ENCODE measurements around the gene ROR2.
"Not testable (repeated sequence)": the region's sequence is repeated elsewhere in the genome, so short reads cannot be mapped to it uniquely, and the experiment has no call there.

ROR2 gene

GRCh38 chr9:91625331-91625730, 324.7 kb downstream of the ROR2 start:
- DNase-seq (ENCODE audit: low spot score), result no peak

- DNase-seq (ENCODE audit: low spot score), result no peak
Measured at GRCh38 chr9:91623004-91623403, 327.0 kb downstream of the ROR2 start.

GRCh38 chr9:91622121-91622520, 327.9 kb downstream of the ROR2 start:
- not testable (repeated sequence) for DNase-seq (ENCODE audit: low spot score)

- not testable (repeated sequence) for DNase-seq (ENCODE audit: low spot score)
Measured at GRCh38 chr9:91614044-91614443, 336.0 kb downstream of the ROR2 start.

- DNase-seq (ENCODE audit: low spot score), result no peak
Measured at GRCh38 chr9:91611582-91611981, 338.4 kb downstream of the ROR2 start.

- DNase-seq (ENCODE audit: low spot score), result no peak
Measured at GRCh38 chr9:91606255-91606995, 343.6 kb downstream of the ROR2 start.

- DNase-seq (ENCODE audit: low spot score), result no peak
Measured at GRCh38 chr9:91604451-91605179, 345.4 kb downstream of the ROR2 start.

GRCh38 chr9:91603932-91604331, 346.1 kb downstream of the ROR2 start:
- DNase-seq (ENCODE audit: low spot score), result no peak

- no peak for DNase-seq (ENCODE audit: low spot score)
Measured at GRCh38 chr9:91599564-91599963, 350.5 kb downstream of the ROR2 start.

GRCh38 chr9:91591627-91592026, 358.4 kb downstream of the ROR2 start:
- DNase-seq (ENCODE audit: low spot score), result no peak

GRCh38 chr9:91589101-91589553, 360.9 kb downstream of the ROR2 start:
- no peak for DNase-seq (ENCODE audit: low spot score)

GRCh38 chr9:91586282-91586681, 363.7 kb downstream of the ROR2 start:
- DNase-seq (ENCODE audit: low spot score), result no peak

- DNase-seq (ENCODE audit: low spot score), result no peak
Measured at GRCh38 chr9:91583966-91584365, 366.1 kb downstream of the ROR2 start.

- no peak for DNase-seq (ENCODE audit: low spot score)
Measured at GRCh38 chr9:91583161-91583875, 366.7 kb downstream of the ROR2 start.

- DNase-seq (ENCODE audit: low spot score), result no peak
Measured at GRCh38 chr9:91582181-91582580, 367.8 kb downstream of the ROR2 start.

GRCh38 chr9:91580136-91580535, 369.9 kb downstream of the ROR2 start:
- no peak for DNase-seq (ENCODE audit: low spot score)

- no peak for DNase-seq (ENCODE audit: low spot score)
Measured at GRCh38 chr9:91578911-91579310, 371.1 kb downstream of the ROR2 start.

- DNase-seq (ENCODE audit: low spot score), result no peak
Measured at GRCh38 chr9:91577633-91578061, 372.4 kb downstream of the ROR2 start.

GRCh38 chr9:91572811-91573210, 377.2 kb downstream of the ROR2 start:
- DNase-seq (ENCODE audit: low spot score), result no peak

- no peak for DNase-seq (ENCODE audit: low spot score)
Measured at GRCh38 chr9:91572044-91572443, 378.0 kb downstream of the ROR2 start.

- no peak for DNase-seq (ENCODE audit: low spot score)
Measured at GRCh38 chr9:91571036-91571435, 379.0 kb downstream of the ROR2 start.

GRCh38 chr9:91567642-91568274, 382.3 kb downstream of the ROR2 start:
- no peak for DNase-seq (ENCODE audit: low spot score)

All from activated CD4-positive, alpha-beta T cell treated with anti-CD3 and anti-CD28 coated beads, Interleukin-2, Interleukin-4, amounts not matched to agents 100 ng/mL and 50 ng/mL, durations not matched to agents 16 hours and 8 hours (primary cell).